Cardiac septum (tissue), 1 donor: ENCODE data around the gene ILDR2. TPM values are rescaled to one million over a fixed set of nuclear protein-coding genes. Genes with fewer than 3 reads are reported as not detected.
"Not testable (repeated sequence)": the region's sequence is repeated elsewhere in the genome, so short reads cannot be mapped to it uniquely, and the experiment has no call there.

ENCODE experiments used
- DNase-seq: peaks from one replicate; pipeline ENCODE4 v3.0.0-alpha.2; 2020; ENCODE audit warnings: low spot score
- intact Hi-C: fragments of 100-400 bp; cut with DNase I; formaldehyde crosslinking; loops from one replicate; pipeline ENCODE4 v1.14.0; 2022
- total RNA-seq: library from RNA; stranded (reverse); fragmentation: NEBNext Ultra II Directional; extraction: Animal tissue kit (Norgen Biotek cat#: 25700); gene quantifications from one replicate; pipeline ENCODE4 v1.2.1, GENCODE V29; 2021
- donor health status: DM: no; HTN: no; CAD: no.

Gene ILDR2
- total RNA-seq, 1 donor from 2014 or later = 23.1 TPM

GRCh38 chr1:166905136-166905535, 70.2 kb downstream of the ILDR2 start:
- DNase-seq = no peak
- intact Hi-C loops = no loop called here

GRCh38 chr1:166903232-166903631, 72.1 kb downstream of the ILDR2 start:
- DNase-seq = no peak
- intact Hi-C loops = no loop called here

- DNase-seq = no peak
- intact Hi-C loops = no loop called here
Measured at GRCh38 chr1:166902279-166902678, 73.1 kb downstream of the ILDR2 start.

GRCh38 chr1:166900987-166901386, 74.4 kb downstream of the ILDR2 start:
- DNase-seq = no peak
- intact Hi-C loops = no loop called here

- DNase-seq = no peak
- intact Hi-C loops = no loop called here
Measured at GRCh38 chr1:166899769-166900168, 75.6 kb downstream of the ILDR2 start.

- no peak for DNase-seq
- intact Hi-C loops = no loop called here
Measured at GRCh38 chr1:166895766-166896165, 79.6 kb downstream of the ILDR2 start.

- intact Hi-C loops = no loop called here
- no peak for DNase-seq
Measured at GRCh38 chr1:166889776-166890175, 85.6 kb downstream of the ILDR2 start.

- DNase-seq = no peak
- intact Hi-C loops = no loop called here
Measured at GRCh38 chr1:166888373-166889111, 86.8 kb downstream of the ILDR2 start.

- no peak for DNase-seq
- intact Hi-C loops = loop anchor here (1.0 kb wide), 1 partner anchor 174 kb away; no protein-coding TSS in a partner anchor
Measured at GRCh38 chr1:166884971-166885370, 90.4 kb downstream of the ILDR2 start.

- intact Hi-C loops = loop anchor here (1.0 kb wide), 1 partner anchor 175 kb away; no protein-coding TSS in a partner anchor
- DNase-seq = peak; percentile 77
Measured at GRCh38 chr1:166884040-166884642, 91.2 kb downstream of the ILDR2 start.

GRCh38 chr1:166882893-166883292, 92.4 kb downstream of the ILDR2 start:
- intact Hi-C loops = no loop called here
- DNase-seq = no peak

- DNase-seq, intact Hi-C loops: not testable (repeated sequence)
Measured at GRCh38 chr1:166878173-166878917, 97.0 kb downstream of the ILDR2 start.

- no peak for DNase-seq
- intact Hi-C loops = loop anchor here (1.0 kb wide), 1 partner anchor 37 kb away; the partner anchor contains the start of gene POGK
Measured at GRCh38 chr1:166876540-166876838, 98.9 kb downstream of the ILDR2 start.

GRCh38 chr1:166875734-166876539, 99.4 kb downstream of the ILDR2 start, which contains the start of gene TADA1:
Gene TADA1, minus strand, starts transcription at chr1:166876264. Its CDS starts 31 bp downstream, at chr1:166876233.
- intact Hi-C loops = loop anchor here (1.0 kb wide), 1 partner anchor 37 kb away; the partner anchor contains the start of gene POGK

GRCh38 chr1:166875302-166875733, 100.0 kb downstream of the ILDR2 start:
- no peak for DNase-seq
- intact Hi-C loops = no loop called here

More at GRCh38 chr1:166875734-166876539, 99.4 kb downstream of the ILDR2 start, which contains the start of gene TADA1:
- DNase-seq = peak; percentile 99

GRCh38 chr1:166874464-166874863, 100.9 kb downstream of the ILDR2 start:
- no peak for DNase-seq
- intact Hi-C loops = no loop called here

- intact Hi-C loops = no loop called here
Measured at GRCh38 chr1:166870584-166870983, 104.8 kb downstream of the ILDR2 start.

GRCh38 chr1:166869318-166870099, 105.8 kb downstream of the ILDR2 start:
- no peak for DNase-seq
- intact Hi-C loops = no loop called here

More at GRCh38 chr1:166870584-166870983, 104.8 kb downstream of the ILDR2 start:
- no peak for DNase-seq

- no peak for DNase-seq
- intact Hi-C loops = no loop called here
Measured at GRCh38 chr1:166868639-166869038, 106.7 kb downstream of the ILDR2 start.
